Loucy (cell line): ENCODE measurements around the gene C15orf40.

ENCODE experiments used
- H2AFZ ChIP-seq: fragments of 200-600 bp; sonication (generic); 2 replicates; pipeline ENCODE4 v1.6.0; 2016; ENCODE audit warnings: antibody characterized with exemption, mild to moderate bottlenecking, low read length, moderate library complexity
- H3F3A ChIP-seq: fragments of 200-600 bp; 2 replicates; pipeline ENCODE4 v1.6.0; 2016; ENCODE audit warnings: antibody characterized with exemption, low read depth, mild to moderate bottlenecking
- H3K27me3 ChIP-seq: fragments of 200-600 bp; sonication (generic); 2 replicates; pipeline ENCODE4 v1.6.1; 2014; ENCODE audit warnings: low read length, mild to moderate bottlenecking; ENCODE audit not compliant: insufficient read depth, poor library complexity, severe bottlenecking
- H3K36me3 ChIP-seq: fragments of 200-600 bp; sonication (generic); 2 replicates; pipeline ENCODE4 v1.6.1; 2016; ENCODE audit warnings: low read length; ENCODE audit not compliant: insufficient read depth
- H3K4me1 ChIP-seq: fragments of 200-600 bp; sonication (generic); 2 replicates; pipeline ENCODE4 v1.5.1; 2014; ENCODE audit warnings: low read length, mild to moderate bottlenecking; ENCODE audit not compliant: insufficient read depth, poor library complexity, severe bottlenecking
- H3K4me2 ChIP-seq: fragments of 200-600 bp; sonication (generic); 2 replicates; pipeline ENCODE4 v1.6.0; 2014; ENCODE audit warnings: antibody characterized with exemption, low read length, low read depth, mild to moderate bottlenecking; ENCODE audit not compliant: poor library complexity, severe bottlenecking
- H3K4me3 ChIP-seq: fragments of 200-600 bp; sonication (generic); 2 replicates; pipeline ENCODE4 v1.5.1; 2014; ENCODE audit warnings: low read length, mild to moderate bottlenecking, mixed read lengths; ENCODE audit not compliant: poor library complexity, severe bottlenecking
- H3K79me2 ChIP-seq: fragments of 200-600 bp; sonication (generic); 2 replicates; pipeline ENCODE4 v1.6.1; 2014; ENCODE audit warnings: low read length; ENCODE audit not compliant: insufficient read depth
- H3K9ac ChIP-seq: fragments of 200-600 bp; sonication (generic); 2 replicates; pipeline ENCODE4 v1.6.0; 2014; ENCODE audit warnings: mild to moderate bottlenecking, low read depth, low read length, moderate library complexity; ENCODE audit not compliant: poor library complexity, severe bottlenecking
- H3K9me2 ChIP-seq: fragments of 200-600 bp; sonication (generic); replicated peaks from 2 replicates; pipeline ENCODE4 v1.6.1; 2016; ENCODE audit warnings: low read depth, low read length, mixed read lengths
- H3K9me3 ChIP-seq: fragments of 200-600 bp; sonication (generic); 2 replicates; pipeline ENCODE4 v1.6.1; 2014; ENCODE audit warnings: mild to moderate bottlenecking, antibody characterized with exemption, low read length, low read depth; ENCODE audit not compliant: insufficient read depth
- H4K20me1 ChIP-seq: fragments of 200-600 bp; sonication (generic); 2 replicates; pipeline ENCODE4 v1.6.0; 2014; ENCODE audit warnings: antibody characterized with exemption, low read length, mild to moderate bottlenecking; ENCODE audit not compliant: insufficient read depth, poor library complexity, severe bottlenecking
- CTCF ChIP-seq: fragments of 200-600 bp; sonication (generic); conservative IDR thresholded peaks from 2 replicates; pipeline ENCODE4 v1.5.1; 2014; ENCODE audit warnings: mild to moderate bottlenecking, antibody characterized with exemption, low read length
- EZH2phosphoT487 ChIP-seq: fragments of 200-600 bp; IDR thresholded peaks from 2 replicates; pipeline ENCODE4 v1.6.1; 2018; ENCODE audit warnings: antibody characterized with exemption, mild to moderate bottlenecking, moderate library complexity, borderline replicate concordance

Gene C15orf40

GRCh38 chr15:83014205-83014653 is 2.8 kb upstream of the C15orf40 start:
- H3K9ac ChIP-seq: no peak overlapping the region
- no peaks in the 10 kb centered on the region for H3K9me3 ChIP-seq
- H3K9me2 ChIP-seq: no peaks in the 10 kb centered on the region
- peaks cover 16% of the 10 kb centered on the region for H4K20me1 ChIP-seq
- H3F3A ChIP-seq: peaks cover 11% of the 10 kb centered on the region; the same call in 1 of the 2 replicates
- TF ChIP-seq EZH2phosphoT487 (no peak), CTCF (no peak)
- H2AFZ ChIP-seq: no peak overlapping the region
- H3K4me1 ChIP-seq: peaks cover 38% of the 10 kb centered on the region
- H3K27me3 ChIP-seq: no peaks in the 10 kb centered on the region
- peaks cover 37% of the 10 kb centered on the region for H3K79me2 ChIP-seq
- H3K4me2 ChIP-seq: peak overlapping the region; percentile 97
- H3K4me3 ChIP-seq: peak overlapping the region; percentile 75
- H3K36me3 ChIP-seq: peaks cover 30% of the 10 kb centered on the region; the same call in 1 of the 2 replicates

- peak overlapping the region; percentile 75 for H3K4me3 ChIP-seq
- peak overlapping the region; percentile 97 for H3K4me2 ChIP-seq
- H2AFZ ChIP-seq: no peak overlapping the region
- no peaks in the 10 kb centered on the region for H3K9me3 ChIP-seq
- peaks cover 38% of the 10 kb centered on the region for H3K79me2 ChIP-seq
- no peaks in the 10 kb centered on the region for H3K9me2 ChIP-seq
- no peaks in the 10 kb centered on the region for H3K27me3 ChIP-seq
- H4K20me1 ChIP-seq: peaks cover 16% of the 10 kb centered on the region
- peak overlapping the region; percentile 88 for H3K9ac ChIP-seq
- no peak for TF ChIP-seq CTCF
- no peak for TF ChIP-seq EZH2phosphoT487
- H3F3A ChIP-seq: peaks cover 5% of the 10 kb centered on the region; the same call in 1 of the 2 replicates
- peaks cover 38% of the 10 kb centered on the region for H3K4me1 ChIP-seq
- H3K36me3 ChIP-seq: peaks cover 16% of the 10 kb centered on the region; the same call in 1 of the 2 replicates
Measured at GRCh38 chr15:83012636-83013035, 1.2 kb upstream of the C15orf40 start.

GRCh38 chr15:83012076-83012426 is 612 bp upstream of the C15orf40 start:
- Histone ChIP-seq H3K9me3 (no peaks in the 10 kb centered on the region), H2AFZ (peak overlapping the region; percentile 70), H3K9ac (peak overlapping the region; percentile 88), H4K20me1 (peaks cover 16% of the 10 kb centered on the region), H3K4me3 (peak overlapping the region; percentile 75), H3F3A (no peaks in the 10 kb centered on the region; the same call in 1 of the 2 replicates), H3K36me3 (peaks cover 10% of the 10 kb centered on the region; the same call in 1 of the 2 replicates), H3K79me2 (peaks cover 42% of the 10 kb centered on the region), H3K27me3 (no peaks in the 10 kb centered on the region), H3K9me2 (no peaks in the 10 kb centered on the region), H3K4me2 (peak overlapping the region; percentile 97), H3K4me1 (peaks cover 38% of the 10 kb centered on the region)
- TF ChIP-seq EZH2phosphoT487 (no peak), CTCF (no peak)
